PFSK-1 (cell line): Measurements from ENCODE around the gene MAP2K6.

Source experiments
- FOXP2 ChIP-seq: optimal IDR thresholded peaks from 2 replicates; pipeline ENCODE3; 2011; ENCODE audit warnings: borderline replicate concordance, control low read depth, inconsistent platforms; ENCODE audit not compliant: insufficient read depth; ENCODE audit errors: extremely low read length, extremely low read depth
- POLR2AphosphoS5 ChIP-seq: IDR thresholded peaks from 2 replicates; pipeline ENCODE4 v1.6.1; 2012; ENCODE audit warnings: low read depth, mild to moderate bottlenecking, control low read depth, low read length, moderate library complexity
- REST ChIP-seq, 2 experiments: IDR thresholded peaks; 2 replicates each; pipeline versions ENCODE4 v1.6.1 to v1.8.0; 2011 to 2012; ENCODE audit warnings: low read depth in 2 of 2, low read length in 2 of 2, control low read depth in 1 of 2, inconsistent platforms in 1 of 2, mild to moderate bottlenecking in 1 of 2, moderate library complexity in 1 of 2; ENCODE audit not compliant: insufficient read depth in 1 of 2
- SIN3A ChIP-seq: IDR thresholded peaks from 2 replicates; pipeline ENCODE4 v1.6.1; 2012; ENCODE audit warnings: mild to moderate bottlenecking, low read length, moderate library complexity, borderline replicate concordance; ENCODE audit not compliant: insufficient read depth
- TAF1 ChIP-seq: IDR thresholded peaks from 2 replicates; pipeline ENCODE4 v1.6.1; 2012; ENCODE audit warnings: low read length, control low read depth, borderline replicate concordance; ENCODE audit not compliant: insufficient read depth

The MAP2K6 gene

GRCh38 chr17:69412251-69412671 lies 2.2 kb upstream of the MAP2K6 start:
- TF ChIP-seq POLR2AphosphoS5, result no peak
- no peak for TF ChIP-seq REST (IDR thresholded peaks at IDR 0.05; ENCODE audit: insufficient read depth in 1 of 2, low read depth in 2 of 2, low read length in 2 of 2)
- no peak for TF ChIP-seq SIN3A
- no peak for TF ChIP-seq TAF1
- no peak for TF ChIP-seq FOXP2

GRCh38 chr17:69415431-69415830 lies 934 bp downstream of the MAP2K6 start:
- TF ChIP-seq TAF1, result no peak
- TF ChIP-seq REST (IDR thresholded peaks at IDR 0.05; ENCODE audit: insufficient read depth in 1 of 2, low read depth in 2 of 2, low read length in 2 of 2), result no peak
- no peak for TF ChIP-seq POLR2AphosphoS5
- no peak for TF ChIP-seq FOXP2
- TF ChIP-seq SIN3A, result no peak

GRCh38 chr17:69417545-69418483 lies 3.3 kb downstream of the MAP2K6 start:
- no peak for TF ChIP-seq FOXP2
- TF ChIP-seq SIN3A, result no peak
- TF ChIP-seq REST (IDR thresholded peaks at IDR 0.05; ENCODE audit: insufficient read depth in 1 of 2, low read depth in 2 of 2, low read length in 2 of 2), result no peak
- no peak for TF ChIP-seq POLR2AphosphoS5
- TF ChIP-seq TAF1, result no peak

GRCh38 chr17:69418535-69418934 lies 4.0 kb downstream of the MAP2K6 start:
- TF ChIP-seq TAF1, result no peak
- no peak for TF ChIP-seq POLR2AphosphoS5
- no peak for TF ChIP-seq FOXP2
- no peak for TF ChIP-seq REST (IDR thresholded peaks at IDR 0.05; ENCODE audit: insufficient read depth in 1 of 2, low read depth in 2 of 2, low read length in 2 of 2)
- TF ChIP-seq SIN3A, result no peak

GRCh38 chr17:69423450-69423849 lies 9.0 kb downstream of the MAP2K6 start:
- TF ChIP-seq TAF1, result no peak
- TF ChIP-seq SIN3A, result no peak
- no peak for TF ChIP-seq POLR2AphosphoS5
- no peak for TF ChIP-seq FOXP2
- no peak for TF ChIP-seq REST (IDR thresholded peaks at IDR 0.05; ENCODE audit: insufficient read depth in 1 of 2, low read depth in 2 of 2, low read length in 2 of 2)
